Muscle of back (tissue), 11 donors: ENCODE measurements around the gene SUSD6. TPM values are rescaled to one million over a fixed set of nuclear protein-coding genes. Genes with fewer than 3 reads are reported as not detected.
A peak's percentile ranks its signal among the peaks of the same experiment; 100 is the strongest.
"Not testable (repeated sequence)": the region's sequence is repeated elsewhere in the genome, so short reads cannot be mapped to it uniquely, and the experiment has no call there.

Experiments
- DNase-seq, 3 donors: peaks; one replicate each; pipeline versions ENCODE4 v3.0.0 to v3.0.0-alpha.2; 2013
- polyA plus RNA-seq, 10 donors: library from polyadenylated mRNA; unstranded; fragments of 120-200 nt; gene quantifications; one replicate each; pipeline ENCODE4 v1.2.1, GENCODE V29; 2013; ENCODE audit not compliant: insufficient read length in 10 of 10

SUSD6 gene
- polyA plus RNA-seq, 10 donors: 15.2 to 20.8 (median 18.3) TPM

GRCh38 chr14:69711477-69711876 lies 100.1 kb downstream of the SUSD6 start:
- DNase-seq: peak in 1 of 3 donors; percentile 62

GRCh38 chr14:69711881-69712560 lies 100.6 kb downstream of the SUSD6 start:
- DNase-seq: peak in 1 of 3 donors; percentile 41

GRCh38 chr14:69712599-69713088 lies 101.2 kb downstream of the SUSD6 start:
- peak in 1 of 3 donors; percentile 56 for DNase-seq

- DNase-seq: no peak
Measured at GRCh38 chr14:69713209-69713781, 101.9 kb downstream of the SUSD6 start.

- DNase-seq: no peak
Measured at GRCh38 chr14:69713993-69714679, 102.7 kb downstream of the SUSD6 start.

GRCh38 chr14:69715725-69716477 lies 104.5 kb downstream of the SUSD6 start:
- DNase-seq: peak; percentile 77 to 91 (median 84)

- peak in 1 of 3 donors; percentile 47 for DNase-seq
Measured at GRCh38 chr14:69716478-69717187, 105.2 kb downstream of the SUSD6 start.

- not testable (repeated sequence) for DNase-seq
Measured at GRCh38 chr14:69718614-69719013, 107.2 kb downstream of the SUSD6 start.

- peak in 2 of 3 donors; percentile 63 to 76 for DNase-seq
Measured at GRCh38 chr14:69719501-69719951, 108.1 kb downstream of the SUSD6 start.

- DNase-seq: no peak
Measured at GRCh38 chr14:69720912-69721311, 109.5 kb downstream of the SUSD6 start.

GRCh38 chr14:69726761-69727511 lies 115.5 kb downstream of the SUSD6 start:
- peak; percentile 67 to 92 (median 86) for DNase-seq

GRCh38 chr14:69727860-69728259 lies 116.5 kb downstream of the SUSD6 start:
- no peak for DNase-seq

GRCh38 chr14:69731919-69732598 lies 120.7 kb downstream of the SUSD6 start:
- DNase-seq: not testable (repeated sequence)

GRCh38 chr14:69736405-69736804 lies 125.0 kb downstream of the SUSD6 start:
- DNase-seq: not testable (repeated sequence)

- no peak for DNase-seq
Measured at GRCh38 chr14:69741055-69741454, 129.7 kb downstream of the SUSD6 start.

GRCh38 chr14:69749956-69750355 lies 138.6 kb downstream of the SUSD6 start:
- DNase-seq: no peak

GRCh38 chr14:69750495-69750894 lies 139.1 kb downstream of the SUSD6 start:
- DNase-seq: no peak

- no peak for DNase-seq
Measured at GRCh38 chr14:69752773-69753172, 141.4 kb downstream of the SUSD6 start.

GRCh38 chr14:69753860-69754259 lies 142.5 kb downstream of the SUSD6 start:
- no peak for DNase-seq

GRCh38 chr14:69754487-69754886 lies 143.1 kb downstream of the SUSD6 start:
- DNase-seq: no peak
